ENCODE results near the gene DNAH12. TPM values are rescaled to one million over a fixed set of nuclear protein-coding genes. Genes with fewer than 3 reads are reported as not detected.
"Not testable (repeated sequence)": the region's sequence is repeated elsewhere in the genome, so short reads cannot be mapped to it uniquely, and the experiment has no call there.

DNAH12 gene
- total RNA-seq, 1 donor = 0.63 TPM

GRCh38 chr3:57451150-57451846 lies 92.8 kb downstream of the DNAH12 start:
- Histone ChIP-seq H3K27me3 (ENCODE audit: insufficient read depth, low read length) (no peaks in the 10 kb centered on the region), H3K4me1 (ENCODE audit: insufficient read depth, low read length) (no peaks in the 10 kb centered on the region), H3K9me3 (ENCODE audit: low read depth, low read length) (no peaks in the 10 kb centered on the region), H3K4me3 (ENCODE audit: low read length) (no peak overlapping the region)

DNA sequence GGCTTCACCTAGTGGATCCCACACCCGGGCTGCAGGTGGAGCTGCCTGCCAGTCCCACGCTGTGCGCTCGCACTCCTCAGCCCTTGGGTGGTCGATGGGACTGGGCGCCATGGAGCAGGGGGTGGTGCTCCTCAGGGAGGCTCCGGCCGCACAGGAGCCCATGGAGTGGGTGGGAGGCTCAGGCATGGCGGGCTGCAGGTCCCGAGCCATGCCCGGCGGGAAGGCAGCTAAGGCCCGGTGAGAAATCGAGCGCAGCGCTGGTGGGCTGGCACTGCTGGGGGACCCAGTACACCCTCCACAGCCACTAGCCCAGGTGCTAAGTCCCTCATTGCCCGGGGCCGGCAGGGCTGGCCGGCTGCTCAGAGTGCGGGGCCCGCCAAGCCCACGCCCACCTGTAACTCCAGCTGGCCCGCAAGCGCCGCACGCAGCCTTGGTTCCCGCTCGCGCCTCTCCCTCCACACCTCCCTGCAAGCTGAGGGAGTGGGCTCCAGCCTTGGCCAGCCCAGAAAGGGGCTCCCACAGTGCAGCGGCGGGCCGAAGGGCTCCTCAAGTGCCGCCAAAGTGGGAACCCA lies 94.8 kb downstream of the DNAH12 start:
- H3K9me3 ChIP-seq (ENCODE audit: low read depth, low read length); H3K4me3 ChIP-seq (ENCODE audit: low read length); H3K27me3 ChIP-seq (ENCODE audit: insufficient read depth, low read length); H3K4me1 ChIP-seq (ENCODE audit: insufficient read depth, low read length): not testable (repeated sequence)

DNA sequence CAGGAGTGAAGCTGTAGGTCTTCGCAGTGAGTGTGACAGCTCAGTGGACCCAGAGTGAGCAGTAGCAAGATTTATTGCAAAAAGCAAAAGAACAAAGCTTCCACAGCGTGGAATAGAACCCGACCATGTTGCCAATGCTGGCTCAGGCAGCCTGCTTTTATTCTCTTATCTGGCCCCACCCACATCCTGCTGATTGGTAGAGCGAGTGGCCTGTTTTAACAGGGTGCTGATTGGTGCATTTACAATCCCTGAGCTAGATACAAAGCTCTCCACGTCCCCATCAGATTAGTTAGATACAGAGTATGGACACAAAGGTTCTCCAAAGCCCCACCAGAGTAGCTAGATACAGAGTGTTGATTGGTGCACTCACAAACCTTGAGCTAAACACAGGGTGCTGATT lies 95.7 kb downstream of the DNAH12 start:
- not testable (repeated sequence) for H3K4me1 ChIP-seq (ENCODE audit: insufficient read depth, low read length); H3K27me3 ChIP-seq (ENCODE audit: insufficient read depth, low read length); H3K4me3 ChIP-seq (ENCODE audit: low read length); H3K9me3 ChIP-seq (ENCODE audit: low read depth, low read length)

DNA sequence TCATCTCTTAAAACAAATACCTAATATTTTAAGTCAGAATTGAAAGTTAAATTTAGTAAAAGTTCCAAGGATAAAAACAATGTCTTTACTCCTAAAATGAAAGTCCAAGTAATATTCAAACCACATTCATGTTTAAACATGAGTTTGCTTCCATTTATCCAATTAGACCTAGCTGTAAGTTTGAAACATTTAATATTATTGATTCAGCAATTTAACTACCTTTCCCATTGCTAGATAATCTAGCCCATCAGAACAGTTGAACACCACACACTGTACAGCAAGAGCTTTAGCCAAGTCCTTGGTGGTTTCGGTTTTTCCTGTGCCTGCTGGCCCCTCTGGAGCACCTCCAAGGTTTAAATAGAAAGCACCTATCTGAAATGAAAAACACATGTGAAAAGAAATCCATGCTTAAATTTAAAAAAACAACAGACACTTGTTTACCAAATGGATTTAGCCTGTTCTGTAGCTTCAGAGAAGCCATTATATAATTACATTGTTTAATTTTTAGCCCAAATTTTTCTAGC lies 97.8 kb downstream of the DNAH12 start:
- H3K4me1 ChIP-seq (ENCODE audit: insufficient read depth, low read length) = no peaks in the 10 kb centered on the region
- no peaks in the 10 kb centered on the region for H3K27me3 ChIP-seq (ENCODE audit: insufficient read depth, low read length)
- no peaks in the 10 kb centered on the region for H3K9me3 ChIP-seq (ENCODE audit: low read depth, low read length)
- no peak overlapping the region for H3K4me3 ChIP-seq (ENCODE audit: low read length)

GRCh38 chr3:57444469-57444868 lies 99.7 kb downstream of the DNAH12 start:
- no peaks in the 10 kb centered on the region for H3K9me3 ChIP-seq (ENCODE audit: low read depth, low read length)
- H3K4me3 ChIP-seq (ENCODE audit: low read length) = no peak overlapping the region
- no peaks in the 10 kb centered on the region for H3K27me3 ChIP-seq (ENCODE audit: insufficient read depth, low read length)
- no peaks in the 10 kb centered on the region for H3K4me1 ChIP-seq (ENCODE audit: insufficient read depth, low read length)

DNA sequence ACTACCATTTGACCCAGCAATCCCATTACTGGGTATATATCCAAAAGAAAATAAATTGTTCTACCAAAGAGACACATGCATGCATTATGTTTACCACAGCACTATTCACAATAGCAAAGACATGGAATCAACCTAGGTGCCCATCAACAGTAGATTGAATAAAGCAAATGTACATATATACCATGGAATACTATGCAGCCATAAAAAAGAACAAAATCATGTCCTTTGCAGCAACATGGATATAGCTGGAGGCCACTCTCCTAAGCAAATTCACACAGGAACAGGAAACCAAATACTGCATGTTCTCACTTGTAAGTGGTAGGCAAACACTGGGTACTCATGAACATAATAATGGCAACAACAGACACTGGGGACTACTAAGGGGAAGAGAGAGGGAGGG lies 104.0 kb downstream of the DNAH12 start:
- not testable (repeated sequence) for H3K4me1 ChIP-seq (ENCODE audit: insufficient read depth, low read length); H3K4me3 ChIP-seq (ENCODE audit: low read length); H3K9me3 ChIP-seq (ENCODE audit: low read depth, low read length); H3K27me3 ChIP-seq (ENCODE audit: insufficient read depth, low read length)

DNA sequence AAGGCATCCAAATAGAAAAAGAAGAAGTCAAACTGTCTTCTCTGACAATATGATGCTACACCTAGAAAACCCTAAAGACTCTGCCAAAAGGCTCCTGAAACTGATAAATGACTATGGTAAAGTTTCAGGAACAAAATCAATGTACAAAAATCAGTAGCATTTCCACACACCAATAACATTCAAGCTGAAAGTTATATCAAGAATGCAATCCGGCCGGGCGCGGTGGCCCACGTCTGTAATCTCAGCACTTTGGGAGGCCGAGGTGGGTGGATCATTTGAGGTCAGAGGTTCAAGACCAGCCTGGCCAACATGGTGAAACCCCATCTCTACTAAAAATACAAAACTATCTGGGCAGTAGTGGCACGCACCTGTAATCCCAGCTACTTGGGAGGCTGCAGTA lies 105.7 kb downstream of the DNAH12 start:
- not testable (repeated sequence) for H3K27me3 ChIP-seq (ENCODE audit: insufficient read depth, low read length); H3K9me3 ChIP-seq (ENCODE audit: low read depth, low read length); H3K4me1 ChIP-seq (ENCODE audit: insufficient read depth, low read length); H3K4me3 ChIP-seq (ENCODE audit: low read length)

- Histone ChIP-seq H3K27me3 (ENCODE audit: insufficient read depth, low read length) (no peaks in the 10 kb centered on the region), H3K4me3 (ENCODE audit: low read length) (no peak overlapping the region), H3K9me3 (ENCODE audit: low read depth, low read length) (no peaks in the 10 kb centered on the region), H3K4me1 (ENCODE audit: insufficient read depth, low read length) (no peaks in the 10 kb centered on the region)
These were observed 107.9 kb downstream of the DNAH12 start for GRCh38 chr3:57436195-57436761.

DNA sequence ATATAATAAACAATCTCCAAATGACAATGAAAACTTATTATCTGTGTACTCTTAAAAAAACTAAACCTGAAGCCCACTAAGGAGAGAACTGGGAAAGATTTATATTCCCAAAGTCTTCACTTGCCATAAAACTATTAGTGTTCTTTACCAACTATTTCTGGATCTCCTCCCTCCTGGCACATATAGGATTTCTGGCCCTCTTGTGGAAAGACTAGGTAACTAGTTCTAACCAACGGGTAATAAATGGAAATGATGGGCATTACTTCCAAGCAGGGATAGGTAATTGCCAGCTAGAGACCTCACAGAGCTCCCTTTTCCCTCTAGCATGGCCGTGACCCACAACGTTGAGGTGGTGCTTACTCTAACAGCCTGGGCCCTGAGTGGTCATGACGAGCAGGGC lies 110.1 kb downstream of the DNAH12 start:
- no peaks in the 10 kb centered on the region for H3K4me1 ChIP-seq (ENCODE audit: insufficient read depth, low read length)
- no peak overlapping the region for H3K4me3 ChIP-seq (ENCODE audit: low read length)
- no peaks in the 10 kb centered on the region for H3K27me3 ChIP-seq (ENCODE audit: insufficient read depth, low read length)
- no peaks in the 10 kb centered on the region for H3K9me3 ChIP-seq (ENCODE audit: low read depth, low read length)

- Histone ChIP-seq H3K9me3 (ENCODE audit: low read depth, low read length) (no peaks in the 10 kb centered on the region), H3K4me3 (ENCODE audit: low read length) (no peak overlapping the region), H3K27me3 (ENCODE audit: insufficient read depth, low read length) (no peaks in the 10 kb centered on the region), H3K4me1 (ENCODE audit: insufficient read depth, low read length) (no peaks in the 10 kb centered on the region)
These were observed 120.8 kb downstream of the DNAH12 start for GRCh38 chr3:57423335-57423734.

DNA sequence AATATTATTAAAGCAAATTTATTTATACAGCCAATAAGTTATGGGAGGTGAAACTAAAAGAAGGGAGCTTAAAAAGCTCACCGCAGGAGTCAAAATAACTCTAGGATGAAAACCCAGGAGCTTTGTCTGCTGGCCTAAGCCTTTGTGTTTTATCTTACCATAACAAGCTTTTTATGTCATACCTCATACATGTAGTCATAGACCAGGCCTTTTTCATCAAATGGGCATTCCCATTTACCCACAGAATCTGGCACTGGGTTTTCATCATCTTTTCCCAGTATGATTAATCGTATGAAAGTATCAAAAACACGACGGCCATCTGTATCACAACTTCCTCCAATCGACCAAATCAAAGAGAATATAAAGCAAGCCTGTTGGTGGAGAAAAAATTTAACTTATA lies 122.8 kb downstream of the DNAH12 start:
- Histone ChIP-seq H3K4me3 (ENCODE audit: low read length) (no peak overlapping the region), H3K9me3 (ENCODE audit: low read depth, low read length) (no peaks in the 10 kb centered on the region), H3K4me1 (ENCODE audit: insufficient read depth, low read length) (no peaks in the 10 kb centered on the region), H3K27me3 (ENCODE audit: insufficient read depth, low read length) (no peaks in the 10 kb centered on the region)

DNA sequence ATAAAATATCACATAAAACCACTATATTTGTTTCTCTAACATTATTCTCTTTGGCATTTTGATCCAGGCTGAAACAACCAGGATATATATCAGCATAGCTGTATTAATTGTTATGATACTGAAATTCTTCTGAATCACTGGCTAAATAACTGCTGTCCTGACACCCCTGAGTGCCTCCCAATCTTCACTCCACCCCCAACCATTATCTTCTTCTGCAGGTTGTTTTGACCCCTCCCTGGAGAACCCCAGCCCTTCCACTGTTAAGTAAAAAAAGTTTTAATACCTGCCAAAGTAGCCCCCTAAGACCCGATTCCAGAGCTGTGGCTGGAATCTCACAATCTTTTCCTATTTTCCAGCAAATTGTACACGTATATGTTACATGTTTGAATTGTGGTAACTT lies 124.1 kb downstream of the DNAH12 start:
- no peaks in the 10 kb centered on the region for H3K4me1 ChIP-seq (ENCODE audit: insufficient read depth, low read length)
- no peaks in the 10 kb centered on the region for H3K27me3 ChIP-seq (ENCODE audit: insufficient read depth, low read length)
- no peaks in the 10 kb centered on the region for H3K9me3 ChIP-seq (ENCODE audit: low read depth, low read length)
- no peak overlapping the region for H3K4me3 ChIP-seq (ENCODE audit: low read length)

DNA sequence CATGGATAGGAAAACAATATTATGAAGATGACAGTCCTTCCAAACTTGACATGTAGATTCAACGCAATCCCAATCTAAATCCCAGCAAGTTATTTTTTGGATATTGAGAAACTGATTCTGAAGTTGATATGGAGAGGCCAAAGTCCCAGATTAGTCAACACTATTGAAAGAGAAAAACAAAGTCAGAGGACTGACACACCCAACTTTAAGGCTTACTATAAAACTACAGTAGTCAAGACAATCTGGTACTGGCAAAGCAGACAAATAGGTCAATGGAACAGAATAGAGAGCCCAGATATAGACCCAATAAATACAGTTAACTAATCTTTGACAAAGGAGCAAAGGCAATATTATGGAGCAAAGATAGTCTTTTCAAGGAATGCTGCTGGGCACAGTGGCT lies 132.4 kb downstream of the DNAH12 start:
- Histone ChIP-seq H3K4me3 (ENCODE audit: low read length) (no peak overlapping the region), H3K27me3 (ENCODE audit: insufficient read depth, low read length) (no peaks in the 10 kb centered on the region), H3K9me3 (ENCODE audit: low read depth, low read length) (no peaks in the 10 kb centered on the region), H3K4me1 (ENCODE audit: insufficient read depth, low read length) (no peaks in the 10 kb centered on the region)

GRCh38 chr3:57409471-57409870 lies 134.7 kb downstream of the DNAH12 start:
- H3K9me3 ChIP-seq (ENCODE audit: low read depth, low read length) = no peaks in the 10 kb centered on the region
- no peaks in the 10 kb centered on the region for H3K27me3 ChIP-seq (ENCODE audit: insufficient read depth, low read length)
- H3K4me3 ChIP-seq (ENCODE audit: low read length) = no peak overlapping the region
- no peaks in the 10 kb centered on the region for H3K4me1 ChIP-seq (ENCODE audit: insufficient read depth, low read length)

DNA sequence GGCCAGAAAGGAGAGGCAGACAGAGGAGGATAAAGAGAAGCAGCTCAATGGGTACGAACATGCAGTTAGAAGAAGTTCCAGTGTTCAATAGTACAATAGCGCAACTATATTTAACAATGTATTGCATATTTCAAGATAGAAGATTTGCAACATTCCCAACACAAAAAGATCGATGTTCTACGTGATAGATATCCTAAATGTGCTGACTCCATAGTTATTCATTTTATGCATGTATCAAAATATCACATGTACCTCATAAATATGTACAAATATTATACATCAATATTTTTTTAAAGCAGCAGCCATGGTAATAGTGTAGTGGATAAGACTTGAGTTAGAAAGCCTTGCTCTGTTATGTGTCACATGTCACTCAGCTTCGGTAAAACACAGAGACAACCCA lies 141.5 kb downstream of the DNAH12 start:
- H3K27me3 ChIP-seq (ENCODE audit: insufficient read depth, low read length) = peaks cover 4% of the 10 kb centered on the region
- no peak overlapping the region for H3K4me3 ChIP-seq (ENCODE audit: low read length)
- peaks cover 2% of the 10 kb centered on the region for H3K4me1 ChIP-seq (ENCODE audit: insufficient read depth, low read length)
- no peaks in the 10 kb centered on the region for H3K9me3 ChIP-seq (ENCODE audit: low read depth, low read length)

Data from mononuclear cell (primary cell).